Measurements from ENCODE around the gene FGD3. TPM values are rescaled to one million over a fixed set of nuclear protein-coding genes. Genes with fewer than 3 reads are reported as not detected.

The FGD3 gene
- total RNA-seq, 4 donors from 2014 or later, result 0.29 to 4.9 (median 2.9) TPM

DNA sequence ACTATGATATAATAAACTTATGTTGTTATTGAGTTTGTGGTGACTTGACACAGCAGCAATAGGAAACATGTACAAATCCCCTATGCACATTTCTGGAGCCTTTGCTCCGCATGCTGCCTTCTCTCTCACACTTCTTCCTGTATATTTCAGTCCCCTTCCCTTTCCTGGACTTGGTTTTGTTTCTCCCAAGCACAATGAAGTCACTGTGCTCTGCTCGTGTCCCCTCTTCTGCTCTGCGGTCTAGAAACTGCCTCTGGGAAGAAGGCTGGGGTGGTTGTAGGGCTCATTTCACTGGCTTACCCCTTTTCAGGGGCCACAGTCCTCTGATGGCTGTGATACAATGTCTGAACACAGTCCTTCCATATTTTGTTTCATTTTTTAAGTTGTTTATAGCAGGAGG is 15.7 kb upstream of the FGD3 start:
- Histone ChIP-seq H3K9me3 (no peaks in the 10 kb centered on the region), H3K4me3 (no peak overlapping the region), H3K36me3 (no peaks in the 10 kb centered on the region), H3K4me1 (no peaks in the 10 kb centered on the region), H3K27ac (no peak overlapping the region), H3K27me3 (no peaks in the 10 kb centered on the region)
- TF ChIP-seq, protein P1, sequence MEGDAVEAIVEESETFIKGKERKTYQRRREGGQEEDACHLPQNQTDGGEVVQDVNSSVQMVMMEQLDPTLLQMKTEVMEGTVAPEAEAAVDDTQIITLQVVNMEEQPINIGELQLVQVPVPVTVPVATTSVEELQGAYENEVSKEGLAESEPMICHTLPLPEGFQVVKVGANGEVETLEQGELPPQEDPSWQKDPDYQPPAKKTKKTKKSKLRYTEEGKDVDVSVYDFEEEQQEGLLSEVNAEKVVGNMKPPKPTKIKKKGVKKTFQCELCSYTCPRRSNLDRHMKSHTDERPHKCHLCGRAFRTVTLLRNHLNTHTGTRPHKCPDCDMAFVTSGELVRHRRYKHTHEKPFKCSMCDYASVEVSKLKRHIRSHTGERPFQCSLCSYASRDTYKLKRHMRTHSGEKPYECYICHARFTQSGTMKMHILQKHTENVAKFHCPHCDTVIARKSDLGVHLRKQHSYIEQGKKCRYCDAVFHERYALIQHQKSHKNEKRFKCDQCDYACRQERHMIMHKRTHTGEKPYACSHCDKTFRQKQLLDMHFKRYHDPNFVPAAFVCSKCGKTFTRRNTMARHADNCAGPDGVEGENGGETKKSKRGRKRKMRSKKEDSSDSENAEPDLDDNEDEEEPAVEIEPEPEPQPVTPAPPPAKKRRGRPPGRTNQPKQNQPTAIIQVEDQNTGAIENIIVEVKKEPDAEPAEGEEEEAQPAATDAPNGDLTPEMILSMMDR (IDR thresholded peaks at IDR 0.05), result no peak
- no peak for TF ChIP-seq POLR2A (IDR thresholded peaks at IDR 0.05)
- no peak for DNase-seq
- intact Hi-C loops (cut with DNase I; ENCODE audit: low total_unique reads), result no loop called here

DNA sequence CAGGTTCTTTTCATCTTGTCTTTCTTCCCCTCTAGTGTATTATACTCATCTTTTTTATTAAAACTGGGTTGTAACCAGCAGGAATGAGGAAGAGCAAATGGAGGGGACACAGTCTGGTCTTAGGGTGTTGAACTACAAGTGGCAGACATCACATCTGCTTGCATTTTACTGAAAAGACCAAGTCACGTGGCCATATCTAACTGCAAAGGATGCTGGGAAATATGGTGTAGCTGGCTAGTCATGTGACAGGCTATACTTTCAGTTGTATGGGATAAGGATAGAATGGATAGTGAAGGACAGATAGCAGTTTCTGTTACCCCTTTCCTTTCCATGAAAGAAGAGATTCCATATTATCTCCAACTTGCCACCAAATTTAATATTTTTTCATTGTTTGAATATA is 13.0 kb upstream of the FGD3 start:
- no peaks in the 10 kb centered on the region for H3K36me3 ChIP-seq
- TF ChIP-seq, protein P1 (IDR thresholded peaks at IDR 0.05), result no peak
- TF ChIP-seq POLR2A (IDR thresholded peaks at IDR 0.05), result no peak
- H3K27ac ChIP-seq, result no peak overlapping the region
- intact Hi-C loops (cut with DNase I; ENCODE audit: low total_unique reads), result no loop called here
- no peaks in the 10 kb centered on the region for H3K9me3 ChIP-seq
- no peak overlapping the region for H3K4me3 ChIP-seq
- no peak for DNase-seq
- no peaks in the 10 kb centered on the region for H3K27me3 ChIP-seq
- H3K4me1 ChIP-seq, result no peaks in the 10 kb centered on the region

GRCh38 chr9:92938025-92938424 is 9.3 kb upstream of the FGD3 start:
- TF ChIP-seq, protein P1 (IDR thresholded peaks at IDR 0.05), result no peak
- TF ChIP-seq POLR2A (IDR thresholded peaks at IDR 0.05), result no peak
- intact Hi-C loops (cut with DNase I; ENCODE audit: low total_unique reads), result no loop called here
- H3K27ac ChIP-seq, result no peak overlapping the region
- DNase-seq, result no peak
- H3K4me1 ChIP-seq, result no peaks in the 10 kb centered on the region
- H3K36me3 ChIP-seq, result no peaks in the 10 kb centered on the region
- no peaks in the 10 kb centered on the region for H3K27me3 ChIP-seq
- no peaks in the 10 kb centered on the region for H3K9me3 ChIP-seq
- H3K4me3 ChIP-seq, result no peak overlapping the region

DNA sequence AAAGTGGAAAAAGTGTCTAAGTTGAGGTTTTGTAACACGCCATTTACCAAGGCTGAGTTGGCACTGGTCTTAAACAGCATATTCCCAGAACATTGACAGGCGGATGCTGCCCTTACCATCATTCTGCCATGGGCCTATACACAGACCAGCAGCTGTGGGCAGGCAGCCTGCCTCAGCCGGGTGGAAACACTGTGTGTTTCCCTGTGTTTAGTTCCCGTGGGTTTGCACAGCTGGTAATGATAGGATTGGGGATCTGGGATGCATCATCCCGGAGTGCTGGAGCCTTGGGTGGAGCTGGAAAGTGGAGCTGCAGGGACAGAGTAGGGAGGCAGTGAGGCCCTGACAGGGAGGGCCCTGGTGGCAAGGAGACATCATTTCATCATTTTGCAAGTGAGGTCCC is 5.5 kb upstream of the FGD3 start:
- no peaks in the 10 kb centered on the region for H3K9me3 ChIP-seq
- intact Hi-C loops (cut with DNase I; ENCODE audit: low total_unique reads), result no loop called here
- no peaks in the 10 kb centered on the region for H3K36me3 ChIP-seq
- DNase-seq, result no peak
- no peaks in the 10 kb centered on the region for H3K27me3 ChIP-seq
- no peak overlapping the region for H3K4me3 ChIP-seq
- H3K27ac ChIP-seq, result no peak overlapping the region
- no peak for TF ChIP-seq POLR2A (IDR thresholded peaks at IDR 0.05)
- TF ChIP-seq, protein P1 (IDR thresholded peaks at IDR 0.05), result no peak
- no peaks in the 10 kb centered on the region for H3K4me1 ChIP-seq

GRCh38 chr9:92942688-92943616 is 4.4 kb upstream of the FGD3 start:
- no peak for TF ChIP-seq POLR2A (IDR thresholded peaks at IDR 0.05)
- TF ChIP-seq, protein P1 (IDR thresholded peaks at IDR 0.05), result no peak
- no peak overlapping the region for H3K4me3 ChIP-seq
- H3K27me3 ChIP-seq, result no peaks in the 10 kb centered on the region
- H3K36me3 ChIP-seq, result no peaks in the 10 kb centered on the region
- no peak for DNase-seq
- H3K27ac ChIP-seq, result no peak overlapping the region
- H3K9me3 ChIP-seq, result no peaks in the 10 kb centered on the region
- intact Hi-C loops (cut with DNase I; ENCODE audit: low total_unique reads), result no loop called here
- no peaks in the 10 kb centered on the region for H3K4me1 ChIP-seq
